H9 (cell line): Measurements from ENCODE around the gene GZMH. TPM values are rescaled to one million over a fixed set of nuclear protein-coding genes. Genes with fewer than 3 reads are reported as not detected.

Experiments
- DNase-seq: peaks from one replicate; pipeline ENCODE4 v3.0.0-alpha.2; 2017
- H2AFZ ChIP-seq: one replicate; pipeline ENCODE4 v1.6.1; 2013; ENCODE audit warnings: mild to moderate bottlenecking, low read length, control low read depth, moderate library complexity
- H2AK5ac ChIP-seq: 2 replicates; pipeline ENCODE4 v1.6.1; 2013; ENCODE audit warnings: low read length, control low read depth, mixed read lengths; ENCODE audit not compliant: insufficient read length
- H2BK120ac ChIP-seq: one replicate; pipeline ENCODE4 v1.6.1; 2013; ENCODE audit warnings: low read depth, mild to moderate bottlenecking, low read length, control low read depth, inconsistent platforms; ENCODE audit not compliant: poor library complexity, severe bottlenecking
- H2BK12ac ChIP-seq: 2 replicates; pipeline ENCODE4 v1.6.1; 2013; ENCODE audit warnings: low read length, control low read depth, mixed read lengths, low read depth; ENCODE audit not compliant: insufficient read length
- H2BK15ac ChIP-seq: 2 replicates; pipeline ENCODE4 v1.6.1; 2013; ENCODE audit warnings: low read depth, low read length, control low read depth
- H2BK20ac ChIP-seq: one replicate; pipeline ENCODE4 v1.6.1; 2013; ENCODE audit warnings: low read depth, mild to moderate bottlenecking, low read length, control low read depth, inconsistent platforms; ENCODE audit not compliant: poor library complexity, severe bottlenecking
- H2BK5ac ChIP-seq: 2 replicates; pipeline ENCODE4 v1.6.1; 2013; ENCODE audit warnings: low read length, control low read depth, mixed read lengths; ENCODE audit not compliant: insufficient read length
- H3K14ac ChIP-seq: 2 replicates; pipeline ENCODE4 v1.6.1; 2013; ENCODE audit warnings: low read length, control low read depth; ENCODE audit not compliant: insufficient read depth
- H3K18ac ChIP-seq: 2 replicates; pipeline ENCODE4 v1.6.1; 2013; ENCODE audit warnings: low read depth, mild to moderate bottlenecking, mixed read lengths, low read length, control low read depth; ENCODE audit not compliant: insufficient read length
- H3K23ac ChIP-seq: 2 replicates; pipeline ENCODE4 v1.6.1; 2013; ENCODE audit warnings: low read length, control low read depth, mixed read lengths, low read depth; ENCODE audit not compliant: insufficient read length
- H3K23me2 ChIP-seq: 2 replicates; pipeline ENCODE4 v1.6.1; 2013; ENCODE audit warnings: low read depth, mild to moderate bottlenecking, mixed read lengths, low read length, control low read depth; ENCODE audit not compliant: insufficient read length, poor library complexity, severe bottlenecking
- H3K27ac ChIP-seq: 2 replicates; pipeline ENCODE4 v1.5.1; 2013; ENCODE audit warnings: low read length, control low read depth, mixed read lengths, low read depth; ENCODE audit not compliant: insufficient read length
- H3K27me3 ChIP-seq: 2 replicates; pipeline ENCODE4 v1.6.1; 2013; ENCODE audit warnings: low read length, control low read depth, inconsistent platforms; ENCODE audit not compliant: insufficient read depth
- H3K4ac ChIP-seq: 2 replicates; pipeline ENCODE4 v1.6.1; 2013; ENCODE audit warnings: low read depth, mild to moderate bottlenecking, control low read depth, inconsistent platforms, low read length, moderate library complexity
- H3K4me1 ChIP-seq: 2 replicates; pipeline ENCODE4 v1.6.1; 2013; ENCODE audit warnings: low read length, control low read depth, inconsistent platforms; ENCODE audit not compliant: insufficient read depth
- H3K4me2 ChIP-seq: 2 replicates; pipeline ENCODE4 v1.6.1; 2013; ENCODE audit warnings: low read length, control low read depth, mixed read lengths; ENCODE audit not compliant: insufficient read length, insufficient read depth
- H3K56ac ChIP-seq: 2 replicates; pipeline ENCODE4 v1.6.1; 2013; ENCODE audit warnings: low read depth, mild to moderate bottlenecking, mixed read lengths, low read length, control low read depth; ENCODE audit not compliant: insufficient read length
- H3K79me1 ChIP-seq: 2 replicates; pipeline ENCODE4 v1.6.1; 2013; ENCODE audit warnings: low read depth, mild to moderate bottlenecking, moderate library complexity, low read length, control low read depth, inconsistent platforms; ENCODE audit not compliant: insufficient read depth, poor library complexity, severe bottlenecking
- H3K79me2 ChIP-seq: 2 replicates; pipeline ENCODE4 v1.6.1; 2013; ENCODE audit warnings: low read length, control low read depth, inconsistent platforms; ENCODE audit not compliant: insufficient read depth
- H3K9ac ChIP-seq: 2 replicates; pipeline ENCODE4 v1.6.1; 2013; ENCODE audit warnings: low read length, control low read depth, mixed read lengths; ENCODE audit not compliant: insufficient read length; ENCODE audit errors: extremely low read depth
- H3K9me3 ChIP-seq: one replicate; pipeline ENCODE4 v1.6.1; 2013; ENCODE audit warnings: low read depth, low read length, inconsistent platforms; ENCODE audit not compliant: control insufficient read depth
- H3T11ph ChIP-seq: one replicate; pipeline ENCODE4 v1.6.1; 2013; ENCODE audit warnings: mild to moderate bottlenecking, low read length, control low read depth, inconsistent platforms
- H4K20me1 ChIP-seq: one replicate; pipeline ENCODE4 v1.6.1; 2013; ENCODE audit not compliant: control insufficient read depth, insufficient read length, insufficient read depth
- H4K5ac ChIP-seq: 2 replicates; pipeline ENCODE4 v1.6.1; 2013; ENCODE audit warnings: low read depth, mild to moderate bottlenecking, mixed read lengths, low read length, control low read depth; ENCODE audit not compliant: insufficient read length
- H4K8ac ChIP-seq: replicated peaks from 2 replicates; pipeline ENCODE4 v1.6.1; 2013; ENCODE audit warnings: low read length, control low read depth, mixed read lengths, low read depth; ENCODE audit not compliant: insufficient read length
- H4K91ac ChIP-seq: 2 replicates; pipeline ENCODE4 v1.6.1; 2013; ENCODE audit warnings: low read depth, mild to moderate bottlenecking, moderate library complexity, mixed read lengths, low read length, control low read depth; ENCODE audit not compliant: insufficient read length
- H3K27ac Mint-ChIP-seq, 3 experiments: 2 replicates in 2 of 3; 3 replicates in 1 of 3; pipeline ENCODE4 v1.8.0; 2020 to 2021; ENCODE audit warnings: mixed read lengths in 3 of 3, mild to moderate bottlenecking in 1 of 3, moderate library complexity in 1 of 3
- H3K27me3 Mint-ChIP-seq: 2 replicates; pipeline ENCODE4 v1.8.0; 2021; ENCODE audit warnings: low read depth, mild to moderate bottlenecking, moderate library complexity, mixed read lengths
- H3K36me3 Mint-ChIP-seq, 3 experiments: 2 replicates in 2 of 3; 3 replicates in 1 of 3; pipeline ENCODE4 v1.8.0; 2020 to 2021; ENCODE audit warnings: low read depth in 3 of 3, mixed read lengths in 3 of 3; ENCODE audit not compliant: insufficient read depth in 1 of 3
- H3K4me1 Mint-ChIP-seq, 2 experiments: 2 replicates each; pipeline ENCODE4 v1.8.0; 2020; ENCODE audit warnings: mixed read lengths in 2 of 2
- H3K4me3 Mint-ChIP-seq, 2 experiments: 2 replicates in 1 of 2; 3 replicates in 1 of 2; pipeline ENCODE4 v1.8.0; 2020 to 2021; ENCODE audit warnings: mild to moderate bottlenecking in 2 of 2, mixed read lengths in 2 of 2, moderate library complexity in 1 of 2
- H3K9me3 Mint-ChIP-seq, 2 experiments: 2 replicates in 1 of 2; 3 replicates in 1 of 2; pipeline ENCODE4 v1.8.0; 2020; ENCODE audit warnings: mild to moderate bottlenecking in 2 of 2, mixed read lengths in 2 of 2, moderate library complexity in 1 of 2
- CTCF ChIP-seq: fragments of 200-600 bp; sonication (generic); conservative IDR thresholded peaks from 3 replicates; pipeline ENCODE4 v1.8.0; 2021; ENCODE audit warnings: antibody characterized with exemption, mild to moderate bottlenecking
- WGBS: extraction: QIAGEN DNeasy Blood & Tissue Kit; methylation state at CpG from one replicate; pipeline ENCODE4 v1.1.7; 2013; ENCODE audit warnings: missing lambda C conversion rate, low lambda C conversion rate, mixed read lengths; ENCODE audit not compliant: insufficient read length; ENCODE audit errors: extremely low coverage; 5-methylcytosine and 5-hydroxymethylcytosine counted together
- total RNA-seq: library from RNA; stranded (reverse); gene quantifications from 2 replicates; pipeline ENCODE4 v1.2.1, GENCODE V29; 2021

The GZMH gene
- total RNA-seq, 1 experiment from 2014 or later = not detected

DNA sequence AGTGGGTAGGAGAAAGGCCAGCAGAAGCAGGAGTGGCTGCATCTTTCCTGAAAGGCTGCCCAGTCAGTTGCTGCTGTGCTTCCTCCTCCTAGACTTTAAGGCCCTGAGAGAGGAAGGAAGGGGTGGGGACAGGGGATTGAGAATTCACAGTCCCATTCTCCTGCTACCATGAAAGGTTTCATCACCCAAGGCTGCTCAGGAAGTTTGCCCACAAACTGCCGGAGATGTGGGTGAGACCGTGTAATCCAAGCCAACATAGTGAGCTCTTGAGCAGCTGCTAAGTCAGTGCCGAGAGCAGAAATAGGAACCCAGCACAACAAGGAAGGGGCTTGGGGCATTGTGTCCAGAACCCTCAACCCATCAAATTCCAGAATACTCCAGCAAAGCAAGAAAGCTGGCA, 33.3 kb downstream of the GZMH start, which contains the start of gene CTSG:
Gene CTSG (minus strand): TSS at position 69 of the 400 bp plus-strand sequence. CDS start 27 bp downstream, at position 42.
- Histone ChIP-seq H3K14ac (no peak within 1 kb of the TSS; the same call in 1 of the 2 replicates), H4K91ac (no peak within 1 kb of the TSS), H2BK12ac (no peak within 1 kb of the TSS), H3K9ac (no peak within 1 kb of the TSS), H2BK5ac (no peak within 1 kb of the TSS), H2AK5ac (no peak within 1 kb of the TSS), H3K4me2 (no peak within 1 kb of the TSS), H3K4ac (no peak within 1 kb of the TSS), H2AFZ (no peak within 1 kb of the TSS), H3K4me1 (0 out of 2 replicates have a peak, but pooled peaks cover 3% of the 10 kb centered on the region), H3K23ac (no peak within 1 kb of the TSS), H3K18ac (no peak within 1 kb of the TSS), H4K5ac (no peak within 1 kb of the TSS), H3K23me2 (peaks cover 3% of the 10 kb centered on the region), H3T11ph (no peak within 1 kb of the TSS), H2BK120ac (no peak within 1 kb of the TSS), H3K27me3 (no peaks in the 10 kb centered on the region), H2BK20ac (no peak within 1 kb of the TSS), H4K8ac (no peak within 1 kb of the TSS), H4K20me1 (no peaks in the 10 kb centered on the region), H3K9me3 (no peaks in the 10 kb centered on the region), H3K27ac (no peak within 1 kb of the TSS), H3K56ac (no peak within 1 kb of the TSS), H2BK15ac (no peak within 1 kb of the TSS), H3K79me1 (no peaks in the 10 kb centered on the region), H3K79me2 (no peaks in the 10 kb centered on the region)
- Mint-ChIP-seq H3K4me3 (no peak within 1 kb of the TSS), H3K9me3 (peaks cover 0 to 79% of the 10 kb centered on the region in 2 experiments; a peak in 2 of 5 replicates), H3K4me1 (no peaks in the 10 kb centered on the region), H3K27me3 (peaks cover 3% of the 10 kb centered on the region), H3K27ac (no peak within 1 kb of the TSS), H3K36me3 (peaks cover 0 to 41% (median 0%) of the 10 kb centered on the region in 3 experiments; a peak in 2 of 7 replicates)
- DNase-seq = no peak
- WGBS = no CpG with 5 or more reads among the region's 3 CpGs
- TF ChIP-seq CTCF = no peak
